HEK293 (cell line): ENCODE data around the gene PMM1.

ENCODE experiments used
- CTCF ChIA-PET: fragments of 350-600 bp; formaldehyde crosslinking; extraction: SDS; loops from one replicate; lab custom pipeline; 2021; ENCODE audit warnings: antibody characterized with exemption; lab: Yijun Ruan, JAX
- POLR2A ChIA-PET: fragments of 300-600 bp; formaldehyde crosslinking; extraction: SDS; loops from one replicate; lab custom pipeline; 2020; ENCODE audit warnings: antibody characterized with exemption, inconsistent platforms; lab: Yijun Ruan, JAX
- H3K27ac ChIP-seq: fragments of 200-500 bp; sonication (Bioruptor generic); 2 replicates; pipeline ENCODE4 v1.5.1; 2014; ENCODE audit warnings: low read depth, low read length, control low read depth, inconsistent platforms; ENCODE audit errors: extremely low read depth
- H3K36me3 ChIP-seq, 2 experiments: fragments of 200-500 bp in 1 of 2; sonication (Bioruptor generic) in 1 of 2; 1 replicate in 1 of 2; 2 replicates in 1 of 2; pipeline ENCODE4 v1.5.1; 2014 to 2017; ENCODE audit warnings: inconsistent platforms in 2 of 2, low read length in 2 of 2; ENCODE audit not compliant: control insufficient read depth in 2 of 2, insufficient read depth in 1 of 2
- H3K4me1 ChIP-seq: fragments of 200-500 bp; sonication (Bioruptor generic); 2 replicates; pipeline ENCODE4 v1.5.1; 2014; ENCODE audit warnings: mild to moderate bottlenecking, low read length, inconsistent platforms; ENCODE audit not compliant: control insufficient read depth, insufficient read depth
- H3K4me3 ChIP-seq: 2 replicates; pipeline ENCODE4 v1.5.1; 2011; ENCODE audit warnings: low read depth, mild to moderate bottlenecking, control low read depth, low read length, moderate library complexity
- H3K9me3 ChIP-seq: fragments of 200-500 bp; sonication (Bioruptor generic); 2 replicates; pipeline ENCODE4 v1.5.1; 2014; ENCODE audit warnings: low read depth, low read length, inconsistent platforms; ENCODE audit not compliant: control insufficient read depth, insufficient read depth
- GLI4 ChIP-seq: fragments of 450-650 bp; formaldehyde crosslinking; IDR thresholded peaks from 2 replicates; pipeline ENCODE4 v1.5.1; 2016; ENCODE audit warnings: missing biosample characterization, missing genetic modification characterization
- INSM2 ChIP-seq: fragments of 450-650 bp; formaldehyde crosslinking; IDR thresholded peaks from 2 replicates; pipeline ENCODE4 v1.5.1; 2016; ENCODE audit warnings: missing biosample characterization, missing genetic modification characterization
- RBAK ChIP-seq: fragments of 450-650 bp; formaldehyde crosslinking; IDR thresholded peaks from 2 replicates; pipeline ENCODE4 v1.5.1; 2016; ENCODE audit warnings: missing biosample characterization, missing genetic modification characterization
- SP7 ChIP-seq: fragments of 450-650 bp; formaldehyde crosslinking; IDR thresholded peaks from 2 replicates; pipeline ENCODE4 v1.5.1; 2016; ENCODE audit warnings: missing biosample characterization, missing genetic modification characterization
- ZBTB17 ChIP-seq: fragments of 450-650 bp; formaldehyde crosslinking; IDR thresholded peaks from 2 replicates; pipeline ENCODE4 v1.5.1; 2016; ENCODE audit warnings: missing biosample characterization, missing genetic modification characterization
- ZEB2 ChIP-seq: fragments of 450-650 bp; formaldehyde crosslinking; IDR thresholded peaks from 2 replicates; pipeline ENCODE4 v1.5.1; 2016; ENCODE audit warnings: missing biosample characterization, missing genetic modification characterization
- ZFP69B ChIP-seq: fragments of 450-650 bp; formaldehyde crosslinking; IDR thresholded peaks from 2 replicates; pipeline ENCODE4 v1.5.1; 2016; ENCODE audit warnings: missing biosample characterization, missing genetic modification characterization
- ZIC2 ChIP-seq: fragments of 450-650 bp; formaldehyde crosslinking; IDR thresholded peaks from 2 replicates; pipeline ENCODE4 v1.5.1; 2016; ENCODE audit warnings: missing biosample characterization, missing genetic modification characterization
- ZNF133 ChIP-seq: fragments of 450-650 bp; formaldehyde crosslinking; IDR thresholded peaks from 2 replicates; pipeline ENCODE4 v1.5.1; 2016; ENCODE audit warnings: missing biosample characterization, missing genetic modification characterization
- ZNF148 ChIP-seq: fragments of 450-650 bp; formaldehyde crosslinking; IDR thresholded peaks from 2 replicates; pipeline ENCODE4 v1.5.0; 2017; ENCODE audit warnings: missing biosample characterization, missing genetic modification characterization, borderline replicate concordance
- ZNF155 ChIP-seq: fragments of 450-650 bp; formaldehyde crosslinking; IDR thresholded peaks from 2 replicates; pipeline ENCODE4 v1.5.1; 2016; ENCODE audit warnings: missing biosample characterization, missing genetic modification characterization
- ZNF175 ChIP-seq: fragments of 450-650 bp; formaldehyde crosslinking; IDR thresholded peaks from 2 replicates; pipeline ENCODE4 v1.5.1; 2016; ENCODE audit warnings: missing biosample characterization, missing genetic modification characterization
- ZNF239 ChIP-seq: fragments of 450-650 bp; formaldehyde crosslinking; IDR thresholded peaks from 2 replicates; pipeline ENCODE4 v1.5.1; 2016; ENCODE audit warnings: missing biosample characterization, missing genetic modification characterization
- ZNF311 ChIP-seq: fragments of 450-650 bp; formaldehyde crosslinking; IDR thresholded peaks from 2 replicates; pipeline ENCODE4 v1.5.1; 2017; ENCODE audit warnings: missing biosample characterization, missing genetic modification characterization, borderline replicate concordance
- ZNF416 ChIP-seq: fragments of 450-650 bp; formaldehyde crosslinking; IDR thresholded peaks from 2 replicates; pipeline ENCODE4 v1.5.1; 2016; ENCODE audit warnings: missing biosample characterization, missing genetic modification characterization
- ZNF518A ChIP-seq: fragments of 450-650 bp; formaldehyde crosslinking; conservative IDR thresholded peaks from 2 replicates; pipeline ENCODE4 v1.5.1; 2016; ENCODE audit warnings: low read depth, missing biosample characterization, missing genetic modification characterization
- ZNF596 ChIP-seq: fragments of 450-650 bp; IDR thresholded peaks from 2 replicates; pipeline ENCODE4 v1.5.0; 2018; ENCODE audit warnings: missing biosample characterization, mild to moderate bottlenecking, missing genetic modification characterization, moderate library complexity
- ZNF600 ChIP-seq: fragments of 450-650 bp; formaldehyde crosslinking; IDR thresholded peaks from 2 replicates; pipeline ENCODE4 v1.5.1; 2016; ENCODE audit warnings: missing biosample characterization, missing genetic modification characterization
- ZNF629 ChIP-seq: fragments of 450-650 bp; formaldehyde crosslinking; IDR thresholded peaks from 2 replicates; pipeline ENCODE4 v1.5.1; 2017; ENCODE audit warnings: missing biosample characterization, missing genetic modification characterization
- ZNF654 ChIP-seq: fragments of 450-650 bp; formaldehyde crosslinking; IDR thresholded peaks from 2 replicates; pipeline ENCODE4 v1.5.1; 2016; ENCODE audit warnings: low read depth, missing biosample characterization, missing genetic modification characterization
- ZSCAN5A ChIP-seq: fragments of 450-650 bp; formaldehyde crosslinking; IDR thresholded peaks from 2 replicates; pipeline ENCODE4 v1.5.1; 2016; ENCODE audit warnings: missing biosample characterization, missing genetic modification characterization
- TF ChIP-seq, protein P1 (sequence below): fragments of 450-650 bp; formaldehyde crosslinking; IDR thresholded peaks from 2 replicates; pipeline ENCODE4 v1.5.1; 2016; ENCODE audit warnings: missing biosample characterization, missing genetic modification characterization
- TF ChIP-seq, protein P2 (sequence below): fragments of 450-650 bp; formaldehyde crosslinking; IDR thresholded peaks from 2 replicates; pipeline ENCODE4 v1.5.1; 2016; ENCODE audit warnings: missing biosample characterization, missing genetic modification characterization

PMM1 gene

DNA sequence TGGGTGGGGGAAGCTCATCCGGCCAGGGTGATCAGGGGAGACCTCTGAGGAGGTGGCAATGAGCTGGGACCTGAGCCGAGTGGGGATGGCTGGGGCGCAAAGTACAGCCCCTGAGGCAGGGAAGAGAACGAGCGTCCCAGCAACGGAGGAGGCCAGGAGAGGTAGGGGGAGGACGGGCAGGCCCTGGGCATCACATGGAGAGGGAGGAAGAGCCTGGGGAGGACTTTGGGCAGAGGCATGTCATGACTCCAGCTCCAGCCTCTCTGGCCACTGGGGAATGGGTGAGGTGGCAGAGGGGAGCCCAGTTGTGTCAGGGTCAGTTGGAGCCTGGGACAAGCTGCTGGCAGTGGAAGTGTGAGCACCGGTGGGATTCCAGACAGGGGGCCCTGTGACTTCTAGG, 11.5 kb downstream of the PMM1 start (continued):
- TF ChIP-seq ZNF600 = no peak
- no peak for TF ChIP-seq ZNF155 (tag by site-specific recombination)

DNA sequence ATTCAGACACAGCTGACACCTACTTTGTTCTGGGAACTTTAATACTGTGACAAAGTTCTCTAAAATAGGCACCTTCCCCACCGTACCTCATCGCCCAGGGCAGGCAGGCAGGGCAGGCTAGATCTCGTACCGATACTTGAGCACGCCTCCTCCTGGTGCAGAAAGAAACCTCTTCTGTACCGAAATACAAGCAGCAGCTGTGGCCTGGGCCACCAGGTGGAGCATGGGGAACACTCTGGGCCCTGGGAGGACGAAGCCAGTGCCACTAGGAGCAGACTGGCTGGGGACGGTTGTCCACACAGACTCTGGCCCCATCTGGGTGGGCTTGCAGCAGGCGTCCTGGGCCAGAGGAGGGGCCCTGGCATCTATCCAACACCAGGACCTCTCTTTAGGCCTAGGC, 12.8 kb downstream of the PMM1 start:
- Histone ChIP-seq H3K9me3 (no peaks in the 10 kb centered on the region), H3K36me3 (peaks cover under 1 to 60% of the 10 kb centered on the region in 2 experiments; a peak in 2 of 3 replicates), H3K4me1 (no peaks in the 10 kb centered on the region), H3K27ac (no peak overlapping the region), H3K4me3 (no peak overlapping the region)
- ChIA-PET POLR2A (interaction anchor here (1.2 to 9.9 kb wide), 5 partner anchors 11 to 44 kb away, joined by 3 to 85 read pairs (median 4); partner anchors contain the start of genes CSDC2, DESI1, PMM1 and XRCC6), CTCF (interaction anchor here (0.6 to 4.0 kb wide), 13 partner anchors 9 to 392 kb away, joined by 3 to 36 read pairs (median 6); partner anchors contain the start of genes CSDC2, PMM1 and POLR3H)
- TF ChIP-seq INSM2 (tag by site-specific recombination) = no peak
- TF ChIP-seq ZSCAN5A (tag by site-specific recombination) = no peak
- TF ChIP-seq ZNF629 (tag by site-specific recombination) = no peak
- TF ChIP-seq ZNF239 (tag by site-specific recombination) = no peak
- TF ChIP-seq ZNF654 (tag by site-specific recombination) = peak; percentile 42
- no peak for TF ChIP-seq ZIC2
- no peak for TF ChIP-seq ZNF175 (tag by site-specific recombination)
- no peak for TF ChIP-seq ZBTB17 (tag by site-specific recombination)
- no peak for TF ChIP-seq RBAK
- TF ChIP-seq, protein P1, sequence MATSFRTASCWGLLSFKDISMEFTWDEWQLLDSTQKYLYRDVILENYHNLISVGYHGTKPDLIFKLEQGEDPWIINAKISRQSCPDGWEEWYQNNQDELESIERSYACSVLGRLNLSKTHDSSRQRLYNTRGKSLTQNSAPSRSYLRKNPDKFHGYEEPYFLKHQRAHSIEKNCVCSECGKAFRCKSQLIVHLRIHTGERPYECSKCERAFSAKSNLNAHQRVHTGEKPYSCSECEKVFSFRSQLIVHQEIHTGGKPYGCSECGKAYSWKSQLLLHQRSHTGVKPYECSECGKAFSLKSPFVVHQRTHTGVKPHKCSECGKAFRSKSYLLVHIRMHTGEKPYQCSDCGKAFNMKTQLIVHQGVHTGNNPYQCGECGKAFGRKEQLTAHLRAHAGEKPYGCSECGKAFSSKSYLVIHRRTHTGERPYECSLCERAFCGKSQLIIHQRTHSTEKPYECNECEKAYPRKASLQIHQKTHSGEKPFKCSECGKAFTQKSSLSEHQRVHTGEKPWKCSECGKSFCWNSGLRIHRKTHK = no peak
- TF ChIP-seq ZFP69B (tag by site-specific recombination) = peak; percentile 40; the same call in 1 of the 2 replicates
- TF ChIP-seq ZEB2 (tag by site-specific recombination) = no peak
- TF ChIP-seq, protein P2, sequence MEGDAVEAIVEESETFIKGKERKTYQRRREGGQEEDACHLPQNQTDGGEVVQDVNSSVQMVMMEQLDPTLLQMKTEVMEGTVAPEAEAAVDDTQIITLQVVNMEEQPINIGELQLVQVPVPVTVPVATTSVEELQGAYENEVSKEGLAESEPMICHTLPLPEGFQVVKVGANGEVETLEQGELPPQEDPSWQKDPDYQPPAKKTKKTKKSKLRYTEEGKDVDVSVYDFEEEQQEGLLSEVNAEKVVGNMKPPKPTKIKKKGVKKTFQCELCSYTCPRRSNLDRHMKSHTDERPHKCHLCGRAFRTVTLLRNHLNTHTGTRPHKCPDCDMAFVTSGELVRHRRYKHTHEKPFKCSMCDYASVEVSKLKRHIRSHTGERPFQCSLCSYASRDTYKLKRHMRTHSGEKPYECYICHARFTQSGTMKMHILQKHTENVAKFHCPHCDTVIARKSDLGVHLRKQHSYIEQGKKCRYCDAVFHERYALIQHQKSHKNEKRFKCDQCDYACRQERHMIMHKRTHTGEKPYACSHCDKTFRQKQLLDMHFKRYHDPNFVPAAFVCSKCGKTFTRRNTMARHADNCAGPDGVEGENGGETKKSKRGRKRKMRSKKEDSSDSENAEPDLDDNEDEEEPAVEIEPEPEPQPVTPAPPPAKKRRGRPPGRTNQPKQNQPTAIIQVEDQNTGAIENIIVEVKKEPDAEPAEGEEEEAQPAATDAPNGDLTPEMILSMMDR = peak; percentile 89
- no peak for TF ChIP-seq ZNF596 (tag by site-specific recombination)
- no peak for TF ChIP-seq ZNF416 (tag by site-specific recombination)
- no peak for TF ChIP-seq SP7
- no peak for TF ChIP-seq GLI4 (tag by site-specific recombination)
- TF ChIP-seq ZNF518A (tag by site-specific recombination) = no peak
- TF ChIP-seq ZNF133 (tag by site-specific recombination) = no peak
- TF ChIP-seq ZNF148 = no peak
- TF ChIP-seq ZNF311 (tag by site-specific recombination) = no peak
